ENCODE measurements around the gene TASP1. TPM values are rescaled to one million over a fixed set of nuclear protein-coding genes. Genes with fewer than 3 reads are reported as not detected.

The TASP1 gene
- total RNA-seq, 1 donor from 2014 or later: 9.6 TPM

- H3K27me3 Mint-ChIP-seq (ENCODE audit: low read depth): no peaks in the 10 kb centered on the region
- peaks cover 5% of the 10 kb centered on the region for H3K4me1 Mint-ChIP-seq (ENCODE audit: low read depth)
- no peak overlapping the region for H3K27ac Mint-ChIP-seq
- DNase-seq (ENCODE audit: low spot score): no peak
- no peak overlapping the region for H3K4me3 Mint-ChIP-seq (ENCODE audit: low read depth)
- intact Hi-C loops (cut with micrococcal nuclease): no loop called here
- H3K36me3 Mint-ChIP-seq (ENCODE audit: low read depth): no peaks in the 10 kb centered on the region
- no peaks in the 10 kb centered on the region for H3K9me3 Mint-ChIP-seq
Measured at GRCh38 chr20:13543783-13544182, 94.9 kb downstream of the TASP1 start.

GRCh38 chr20:13535627-13536026 lies 103.1 kb downstream of the TASP1 start:
- H3K4me3 Mint-ChIP-seq (ENCODE audit: low read depth): no peak overlapping the region
- DNase-seq (ENCODE audit: low spot score): no peak
- peaks cover 6% of the 10 kb centered on the region for H3K36me3 Mint-ChIP-seq (ENCODE audit: low read depth)
- no peaks in the 10 kb centered on the region for H3K9me3 Mint-ChIP-seq
- H3K27ac Mint-ChIP-seq: no peak overlapping the region
- intact Hi-C loops (cut with micrococcal nuclease): no loop called here
- no peaks in the 10 kb centered on the region for H3K4me1 Mint-ChIP-seq (ENCODE audit: low read depth)
- no peaks in the 10 kb centered on the region for H3K27me3 Mint-ChIP-seq (ENCODE audit: low read depth)

GRCh38 chr20:13533946-13534345 lies 104.8 kb downstream of the TASP1 start:
- intact Hi-C loops (cut with micrococcal nuclease): no loop called here
- Mint-ChIP-seq H3K9me3 (no peaks in the 10 kb centered on the region), H3K27ac (no peak overlapping the region), H3K4me3 (ENCODE audit: low read depth) (no peak overlapping the region), H3K27me3 (ENCODE audit: low read depth) (no peaks in the 10 kb centered on the region), H3K4me1 (ENCODE audit: low read depth) (no peaks in the 10 kb centered on the region), H3K36me3 (ENCODE audit: low read depth) (peaks cover 6% of the 10 kb centered on the region)
- DNase-seq (ENCODE audit: low spot score): no peak

- Mint-ChIP-seq H3K27ac (no peak overlapping the region), H3K4me1 (ENCODE audit: low read depth) (peaks cover 4% of the 10 kb centered on the region), H3K9me3 (no peaks in the 10 kb centered on the region), H3K36me3 (ENCODE audit: low read depth) (peaks cover 19% of the 10 kb centered on the region), H3K27me3 (ENCODE audit: low read depth) (no peaks in the 10 kb centered on the region), H3K4me3 (ENCODE audit: low read depth) (no peak overlapping the region)
- DNase-seq (ENCODE audit: low spot score): no peak
- intact Hi-C loops (cut with micrococcal nuclease): no loop called here
Measured at GRCh38 chr20:13530146-13530545, 108.6 kb downstream of the TASP1 start.

GRCh38 chr20:13526551-13526950 lies 112.2 kb downstream of the TASP1 start:
- no peak overlapping the region for H3K4me3 Mint-ChIP-seq (ENCODE audit: low read depth)
- DNase-seq (ENCODE audit: low spot score): no peak
- peaks cover 4% of the 10 kb centered on the region for H3K4me1 Mint-ChIP-seq (ENCODE audit: low read depth)
- no peaks in the 10 kb centered on the region for H3K9me3 Mint-ChIP-seq
- intact Hi-C loops (cut with micrococcal nuclease): loop anchor here (5.0 kb wide), 1 partner anchor 79 kb away; no protein-coding TSS in a partner anchor
- no peaks in the 10 kb centered on the region for H3K27me3 Mint-ChIP-seq (ENCODE audit: low read depth)
- H3K36me3 Mint-ChIP-seq (ENCODE audit: low read depth): peaks cover 19% of the 10 kb centered on the region
- no peak overlapping the region for H3K27ac Mint-ChIP-seq

GRCh38 chr20:13525225-13525940 lies 113.3 kb downstream of the TASP1 start:
- Mint-ChIP-seq H3K36me3 (ENCODE audit: low read depth) (peaks cover 19% of the 10 kb centered on the region), H3K4me3 (ENCODE audit: low read depth) (no peak overlapping the region), H3K4me1 (ENCODE audit: low read depth) (peaks cover 4% of the 10 kb centered on the region), H3K9me3 (no peaks in the 10 kb centered on the region), H3K27me3 (ENCODE audit: low read depth) (no peaks in the 10 kb centered on the region), H3K27ac (no peak overlapping the region)
- DNase-seq (ENCODE audit: low spot score): no peak
- intact Hi-C loops (cut with micrococcal nuclease): loop anchor here (5.0 kb wide), 1 partner anchor 78 kb away; no protein-coding TSS in a partner anchor

- H3K9me3 Mint-ChIP-seq: no peaks in the 10 kb centered on the region
- H3K4me3 Mint-ChIP-seq (ENCODE audit: low read depth): no peak overlapping the region
- no peak overlapping the region for H3K27ac Mint-ChIP-seq
- no peaks in the 10 kb centered on the region for H3K27me3 Mint-ChIP-seq (ENCODE audit: low read depth)
- peaks cover 4% of the 10 kb centered on the region for H3K4me1 Mint-ChIP-seq (ENCODE audit: low read depth)
- peaks cover 19% of the 10 kb centered on the region for H3K36me3 Mint-ChIP-seq (ENCODE audit: low read depth)
- intact Hi-C loops (cut with micrococcal nuclease): no loop called here
- no peak for DNase-seq (ENCODE audit: low spot score)
Measured at GRCh38 chr20:13524339-13524738, 114.4 kb downstream of the TASP1 start.

- Mint-ChIP-seq H3K27me3 (ENCODE audit: low read depth) (no peaks in the 10 kb centered on the region), H3K4me1 (ENCODE audit: low read depth) (no peaks in the 10 kb centered on the region), H3K36me3 (ENCODE audit: low read depth) (peaks cover 27% of the 10 kb centered on the region), H3K27ac (no peak overlapping the region), H3K4me3 (ENCODE audit: low read depth) (no peak overlapping the region), H3K9me3 (no peaks in the 10 kb centered on the region)
- intact Hi-C loops (cut with micrococcal nuclease): no loop called here
- DNase-seq (ENCODE audit: low spot score): no peak
Measured at GRCh38 chr20:13517831-13518230, 120.9 kb downstream of the TASP1 start.

GRCh38 chr20:13515796-13516558 lies 122.8 kb downstream of the TASP1 start:
- Mint-ChIP-seq H3K27me3 (ENCODE audit: low read depth) (no peaks in the 10 kb centered on the region), H3K4me3 (ENCODE audit: low read depth) (no peak overlapping the region), H3K4me1 (ENCODE audit: low read depth) (no peaks in the 10 kb centered on the region), H3K36me3 (ENCODE audit: low read depth) (peaks cover 29% of the 10 kb centered on the region), H3K27ac (no peak overlapping the region), H3K9me3 (peaks cover 6% of the 10 kb centered on the region)
- intact Hi-C loops (cut with micrococcal nuclease): no loop called here
- no peak for DNase-seq (ENCODE audit: low spot score)

- H3K4me3 Mint-ChIP-seq (ENCODE audit: low read depth): no peak overlapping the region
- H3K4me1 Mint-ChIP-seq (ENCODE audit: low read depth): no peaks in the 10 kb centered on the region
- H3K27ac Mint-ChIP-seq: no peak overlapping the region
- peaks cover 29% of the 10 kb centered on the region for H3K36me3 Mint-ChIP-seq (ENCODE audit: low read depth)
- no peak for DNase-seq (ENCODE audit: low spot score)
- intact Hi-C loops (cut with micrococcal nuclease): no loop called here
- H3K27me3 Mint-ChIP-seq (ENCODE audit: low read depth): no peaks in the 10 kb centered on the region
- H3K9me3 Mint-ChIP-seq: peaks cover 11% of the 10 kb centered on the region
Measured at GRCh38 chr20:13515291-13515690, 123.4 kb downstream of the TASP1 start.

- no peaks in the 10 kb centered on the region for H3K27me3 Mint-ChIP-seq (ENCODE audit: low read depth)
- H3K27ac Mint-ChIP-seq: no peak overlapping the region
- peaks cover 36% of the 10 kb centered on the region for H3K36me3 Mint-ChIP-seq (ENCODE audit: low read depth)
- DNase-seq (ENCODE audit: low spot score): no peak
- H3K4me3 Mint-ChIP-seq (ENCODE audit: low read depth): no peak overlapping the region
- H3K4me1 Mint-ChIP-seq (ENCODE audit: low read depth): no peaks in the 10 kb centered on the region
- intact Hi-C loops (cut with micrococcal nuclease): no loop called here
- peaks cover 27% of the 10 kb centered on the region for H3K9me3 Mint-ChIP-seq
Measured at GRCh38 chr20:13510837-13511488, 127.8 kb downstream of the TASP1 start.

GRCh38 chr20:13507646-13508045 lies 131.1 kb downstream of the TASP1 start:
- DNase-seq (ENCODE audit: low spot score): no peak
- Mint-ChIP-seq H3K36me3 (ENCODE audit: low read depth) (peaks cover 29% of the 10 kb centered on the region), H3K27me3 (ENCODE audit: low read depth) (no peaks in the 10 kb centered on the region), H3K4me1 (ENCODE audit: low read depth) (no peaks in the 10 kb centered on the region), H3K27ac (no peak overlapping the region), H3K4me3 (ENCODE audit: low read depth) (no peak overlapping the region), H3K9me3 (peaks cover 57% of the 10 kb centered on the region)
- intact Hi-C loops (cut with micrococcal nuclease): no loop called here

GRCh38 chr20:13501500-13501899 lies 137.2 kb downstream of the TASP1 start:
- H3K9me3 Mint-ChIP-seq: peaks cover 78% of the 10 kb centered on the region
- peaks cover 34% of the 10 kb centered on the region for H3K36me3 Mint-ChIP-seq (ENCODE audit: low read depth)
- intact Hi-C loops (cut with micrococcal nuclease): no loop called here

More at GRCh38 chr20:13501500-13501899, 137.2 kb downstream of the TASP1 start:
- Mint-ChIP-seq H3K4me3 (ENCODE audit: low read depth) (no peak overlapping the region), H3K27ac (no peak overlapping the region), H3K4me1 (ENCODE audit: low read depth) (no peaks in the 10 kb centered on the region), H3K27me3 (ENCODE audit: low read depth) (no peaks in the 10 kb centered on the region)
- DNase-seq (ENCODE audit: low spot score): no peak

Data from activated T-helper 2 cell treated with anti-CD3 and anti-CD28 coated beads, Interferon-gamma antibody, Interleukin-2, Interleukin-4, amounts not matched to agents 10 μg/mL and 5 μg/mL and 100 μg/mL, durations not matched to agents 14 hours and 24 hours and 36 hours (primary cell).